SK-N-SH (cell line): ENCODE data around the gene HOXC5. TPM values are rescaled to one million over a fixed set of nuclear protein-coding genes. Genes with fewer than 3 reads are reported as not detected.
A peak's percentile ranks its signal among the peaks of the same experiment; 100 is the strongest.

Source experiments
- CTCF ChIA-PET: fragments of 300-600, 350-600 bp; formaldehyde crosslinking; extraction: SDS; loops from one replicate; lab custom pipeline; 2021; lab: Yijun Ruan, JAX
- POLR2A ChIA-PET: fragments of 350-600 bp; sonication (Branson Sonifier 250); formaldehyde crosslinking; extraction: SDS; loops from one replicate; lab custom pipeline; 2020; ENCODE audit warnings: antibody characterized with exemption, inconsistent platforms; lab: Yijun Ruan, JAX
- DNase-seq: peaks from one replicate; pipeline ENCODE4 v3.0.0; 2012
- H2AFZ ChIP-seq: fragments of 200-600 bp; sonication (generic); 2 replicates; pipeline ENCODE4 v1.8.1; 2016; ENCODE audit warnings: antibody characterized with exemption, mild to moderate bottlenecking, low read depth
- H3F3A ChIP-seq: fragments of 200-600 bp; sonication (generic); replicated peaks from 2 replicates; pipeline ENCODE3; 2016; ENCODE audit warnings: antibody characterized with exemption, mild to moderate bottlenecking; ENCODE audit not compliant: insufficient read depth
- H3K27ac ChIP-seq, 2 experiments: fragments of 200-500 bp in 1 of 2; fragments of 200-600 bp in 1 of 2; sonication (Bioruptor generic) in 1 of 2; sonication (generic), shearing (Covaris generic) in 1 of 2; 2 replicates each; pipeline versions ENCODE4 v1.5.1 to v1.6.1; 2014 to 2016; ENCODE audit warnings: low read depth in 2 of 2, inconsistent platforms in 1 of 2, low read length in 1 of 2, mild to moderate bottlenecking in 1 of 2, mixed read lengths in 1 of 2
- H3K27me3 ChIP-seq: fragments of 200-600 bp; sonication (generic), shearing (Covaris generic); 2 replicates; pipeline ENCODE4 v1.6.1; 2016; ENCODE audit warnings: mixed run types; ENCODE audit not compliant: insufficient read depth
- H3K36me3 ChIP-seq, 2 experiments: fragments of 200-500 bp in 1 of 2; fragments of 200-600 bp in 1 of 2; sonication (Bioruptor generic) in 1 of 2; sonication (generic) in 1 of 2; replicated peaks in 1 of 2; 2 replicates each; pipeline versions ENCODE3 to v1.5.1; 2014 to 2016; ENCODE audit warnings: low read length in 1 of 2, mild to moderate bottlenecking in 1 of 2; ENCODE audit not compliant: insufficient read depth in 2 of 2, control insufficient read depth in 1 of 2
- H3K4me1 ChIP-seq, 2 experiments: fragments of 200-500 bp in 1 of 2; fragments of 200-600 bp in 1 of 2; sonication (Bioruptor generic) in 1 of 2; sonication (generic), shearing (Covaris generic) in 1 of 2; 2 replicates each; pipeline versions ENCODE4 v1.5.1 to v1.6.1; 2014 to 2016; ENCODE audit warnings: low read depth in 1 of 2, low read length in 1 of 2, mixed run types in 1 of 2; ENCODE audit not compliant: insufficient read depth in 2 of 2, control insufficient read depth in 1 of 2
- H3K4me2 ChIP-seq: fragments of 200-600 bp; sonication (generic), shearing (Covaris generic); 2 replicates; pipeline ENCODE4 v1.6.1; 2017; ENCODE audit warnings: mixed run types
- H3K4me3 ChIP-seq, 2 experiments: fragments of 200-500 bp in 1 of 2; fragments of 200-600 bp in 1 of 2; sonication (Bioruptor generic) in 1 of 2; sonication (generic), shearing (Covaris generic) in 1 of 2; 2 replicates each; pipeline versions ENCODE4 v1.5.1 to v1.8.1; 2014 to 2016; ENCODE audit warnings: low read depth in 2 of 2, inconsistent platforms in 1 of 2, low read length in 1 of 2, mild to moderate bottlenecking in 1 of 2, mixed read lengths in 1 of 2, moderate library complexity in 1 of 2
- H3K79me2 ChIP-seq: fragments of 200-600 bp; sonication (generic); 2 replicates; pipeline ENCODE4 v1.8.1; 2017; ENCODE audit warnings: mild to moderate bottlenecking; ENCODE audit not compliant: insufficient read depth
- H3K9ac ChIP-seq: fragments of 200-600 bp; sonication (generic); 2 replicates; pipeline ENCODE4 v1.6.1; 2017; ENCODE audit warnings: mixed run types
- H3K9me2 ChIP-seq: fragments of 200-600 bp; sonication (generic); 2 replicates; pipeline ENCODE4 v1.6.1; 2017; ENCODE audit warnings: mixed run types
- H3K9me3 ChIP-seq: fragments of 200-600 bp; sonication (generic); 2 replicates; pipeline ENCODE4 v1.6.1; 2017; ENCODE audit warnings: mixed run types, mild to moderate bottlenecking, moderate library complexity
- H4K20me1 ChIP-seq: fragments of 200-600 bp; sonication (generic); 2 replicates; pipeline ENCODE4 v1.6.1; 2017; ENCODE audit warnings: mild to moderate bottlenecking, mixed run types; ENCODE audit not compliant: insufficient read depth
- IRF3 ChIP-seq: fragments of 150-350 bp; IDR thresholded peaks from 2 replicates; pipeline ENCODE4 v1.6.1; 2016; ENCODE audit warnings: mild to moderate bottlenecking, low read depth, low read length
- MXI1 ChIP-seq: IDR thresholded peaks from 2 replicates; pipeline ENCODE4 v1.6.1; 2012; ENCODE audit warnings: mild to moderate bottlenecking, low read depth, low read length, improper control_type of control experiment
- REST ChIP-seq: IDR thresholded peaks from 2 replicates; pipeline ENCODE4 v1.6.1; 2012; ENCODE audit warnings: mild to moderate bottlenecking, low read depth, low read length, moderate library complexity
- TCF12 ChIP-seq: IDR thresholded peaks from 2 replicates; pipeline ENCODE4 v1.4.0; 2012
- TEAD4 ChIP-seq: IDR thresholded peaks from 2 replicates; pipeline ENCODE4 v1.4.0; 2012; ENCODE audit warnings: mild to moderate bottlenecking, borderline replicate concordance; ENCODE audit not compliant: insufficient read depth
- WGBS: methylation state at CpG from one replicate; pipeline ENCODE4 v1.1.6; 2017; ENCODE audit warnings: low lambda C conversion rate; 5-methylcytosine and 5-hydroxymethylcytosine counted together
- polyA plus RNA-seq, 3 experiments: library from polyadenylated mRNA; depleted of rRNA; stranded (reverse); fragments of >200 nt; gene quantifications; 2 replicates each; pipeline ENCODE4 v1.2.3, GENCODE V29; 2012

Gene HOXC5
- polyA plus RNA-seq, 1 of the 3 experiments (the other 2 are of a cell fraction), result 2.1 TPM

GRCh38 chr12:54054742-54055194, 21.9 kb downstream of the HOXC5 start:
- WGBS, result 18% methylated on average over 24 of the region's 24 CpGs
- peak overlapping the region; percentile 88 for H2AFZ ChIP-seq
- DNase-seq, result peak; percentile 60
- H3K4me3 ChIP-seq, result peak overlapping the region; percentile 82 to 85
- CTCF ChIA-PET, result interaction anchor here (0.8 to 5.0 kb wide), 12 partner anchors 10 to 153 kb away, joined by 3 to 45 read pairs (median 5); partner anchors contain the start of gene HOXC5
- H3K27me3 ChIP-seq, result no peaks in the 10 kb centered on the region
- H3K79me2 ChIP-seq, result peaks cover 25% of the 10 kb centered on the region
- peaks cover 8% of the 10 kb centered on the region for H3F3A ChIP-seq
- peak overlapping the region; percentile 81 for H3K9ac ChIP-seq
- H3K4me1 ChIP-seq, result peaks cover 15 to 37% of the 10 kb centered on the region in 2 experiments; a peak in 3 of 4 replicates
- peak overlapping the region; percentile 86 for H3K4me2 ChIP-seq
- peaks cover 0 to 6% of the 10 kb centered on the region in 2 experiments for H3K36me3 ChIP-seq
- POLR2A ChIA-PET, result interaction anchor here (0.6 to 3.6 kb wide), 7 partner anchors 19 to 134 kb away, joined by 3 to 25 read pairs (median 13); partner anchors contain the start of genes HOXC5 and SMUG1
- no peak for TF ChIP-seq IRF3
- TF ChIP-seq TEAD4, result no peak
- no peaks in the 10 kb centered on the region for H4K20me1 ChIP-seq
- peak overlapping the region in 1 of 2 experiments; percentile 96; a peak in 2 of 4 replicates for H3K27ac ChIP-seq
- no peaks in the 10 kb centered on the region for H3K9me3 ChIP-seq
- no peaks in the 10 kb centered on the region for H3K9me2 ChIP-seq

GRCh38 chr12:54055552-54055951, 22.7 kb downstream of the HOXC5 start:
- peaks cover 0 to 6% of the 10 kb centered on the region in 2 experiments for H3K36me3 ChIP-seq
- ChIA-PET CTCF (interaction anchor here (0.8 to 5.0 kb wide), 9 partner anchors 10 to 159 kb away, joined by 3 to 45 read pairs (median 4); partner anchors contain the start of gene HOXC5), POLR2A (no interaction called here)
- no peak overlapping the region for H3K27ac ChIP-seq
- no peaks in the 10 kb centered on the region for H3K9me3 ChIP-seq
- no peaks in the 10 kb centered on the region for H3K9me2 ChIP-seq
- no peak for TF ChIP-seq MXI1
- TF ChIP-seq TEAD4, result no peak
- no peak for TF ChIP-seq TCF12
- no peak for TF ChIP-seq REST
- H3K9ac ChIP-seq, result 0 out of 2 replicates have a peak overlapping the region, but pooled peaks have one; percentile 25
- no peak overlapping the region for H2AFZ ChIP-seq
- no peak for DNase-seq
- peaks cover 25% of the 10 kb centered on the region for H3K79me2 ChIP-seq
- peaks cover 8% of the 10 kb centered on the region for H3F3A ChIP-seq
- H3K4me1 ChIP-seq, result peaks cover 15 to 37% of the 10 kb centered on the region in 2 experiments; a peak in 3 of 4 replicates
- WGBS, result 65% methylated on average over 2 of the region's 2 CpGs
- H4K20me1 ChIP-seq, result no peaks in the 10 kb centered on the region
- no peaks in the 10 kb centered on the region for H3K27me3 ChIP-seq
- H3K4me2 ChIP-seq, result peak overlapping the region; percentile 74
- H3K4me3 ChIP-seq, result peak overlapping the region; percentile 55 to 82
